ENCODE measurements around the gene ZNF644. TPM values are rescaled to one million over a fixed set of nuclear protein-coding genes. Genes with fewer than 3 reads are reported as not detected.

The ZNF644 gene
- total RNA-seq, 2 experiments from 2014 or later = 37.5 to 42.5 TPM

GRCh38 chr1:91004145-91004544 is 17.7 kb downstream of the ZNF644 start:
- intact Hi-C loops (cut with micrococcal nuclease) = no loop called here
- Mint-ChIP-seq H3K36me3 (peaks cover 27% of the 10 kb centered on the region), H3K9me3 (peaks cover 17% of the 10 kb centered on the region), H3K27me3 (no peaks in the 10 kb centered on the region), H3K27ac (no peak overlapping the region), H3K4me1 (ENCODE audit: low read depth) (peaks cover 69% of the 10 kb centered on the region), H3K4me3 (no peak overlapping the region)
- POLR2A ChIA-PET = no interaction called here
- DNase-seq = no peak
- CTCF ChIA-PET = no interaction called here

DNA sequence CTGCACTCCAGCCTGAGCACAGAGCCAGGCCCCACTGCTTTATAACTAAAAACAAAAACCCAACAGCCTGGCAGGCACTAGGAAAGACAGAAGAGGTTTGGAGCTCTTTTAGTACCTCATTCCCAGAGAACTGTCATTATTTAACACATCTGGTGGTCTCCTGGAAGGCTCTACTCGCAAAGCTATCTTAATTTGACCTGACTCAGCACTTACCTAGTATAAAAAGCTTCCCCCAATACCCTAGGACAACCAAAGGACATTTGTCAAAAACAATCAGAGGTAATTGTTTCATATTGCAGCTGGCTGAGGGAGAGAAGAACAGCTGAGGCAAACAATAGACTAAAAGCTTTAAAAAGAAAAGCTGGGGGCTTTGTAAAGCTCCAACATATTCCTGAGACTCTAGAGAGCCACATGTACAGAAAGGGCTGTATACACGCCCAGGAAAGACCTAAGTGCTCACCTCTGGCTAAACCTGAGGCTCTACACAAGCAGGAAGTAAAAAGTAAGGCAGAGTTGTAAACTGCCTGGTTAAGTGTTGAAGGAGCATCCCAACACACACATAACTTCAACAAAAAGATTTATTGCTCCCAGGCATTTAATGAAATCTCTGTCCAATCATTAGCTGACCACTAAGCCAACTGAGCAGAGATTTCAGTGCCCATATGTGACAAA is 25.0 kb downstream of the ZNF644 start:
- H3K9me3 Mint-ChIP-seq = peaks cover 25% of the 10 kb centered on the region
- H3K27me3 Mint-ChIP-seq = no peaks in the 10 kb centered on the region
- H3K4me1 Mint-ChIP-seq (ENCODE audit: low read depth) = peaks cover 65% of the 10 kb centered on the region
- DNase-seq = no peak
- POLR2A ChIA-PET = no interaction called here
- peaks cover 54% of the 10 kb centered on the region for H3K36me3 Mint-ChIP-seq
- no peak overlapping the region for H3K4me3 Mint-ChIP-seq
- intact Hi-C loops (cut with micrococcal nuclease) = no loop called here
- CTCF ChIA-PET = interaction anchor here (1.2 kb wide), 2 partner anchors 13 to 168 kb away, joined by 3 read pairs; no protein-coding TSS in a partner anchor
- H3K27ac Mint-ChIP-seq = no peak overlapping the region

DNA sequence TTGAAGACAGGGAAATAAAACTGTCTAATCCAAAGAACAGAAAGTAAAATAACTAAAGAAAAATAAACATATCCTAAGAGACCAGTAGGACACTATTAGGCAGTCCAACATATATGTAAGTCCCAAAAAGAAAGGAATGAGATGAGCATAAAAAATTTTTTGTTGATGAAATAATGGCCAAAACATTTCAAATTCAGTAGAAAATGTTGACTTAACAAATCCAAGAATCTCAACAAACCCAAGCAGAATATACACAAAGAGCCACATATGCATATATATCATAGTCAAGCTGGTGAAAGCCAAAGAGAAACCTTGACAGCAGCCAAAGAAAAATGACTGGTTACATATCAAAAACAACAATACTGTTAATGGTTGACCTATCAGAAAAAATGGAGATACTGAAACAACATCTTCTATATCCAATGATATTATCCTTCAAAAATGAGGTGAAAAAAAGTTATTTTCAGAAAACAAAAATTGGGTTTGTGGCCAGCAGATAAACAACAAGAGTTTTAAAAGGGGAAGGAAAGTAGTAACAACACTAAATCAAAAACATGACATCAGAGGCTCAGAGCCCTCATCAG is 26.4 kb downstream of the ZNF644 start:
- Mint-ChIP-seq H3K4me3 (no peak overlapping the region), H3K9me3 (peaks cover 30% of the 10 kb centered on the region), H3K4me1 (ENCODE audit: low read depth) (peaks cover 66% of the 10 kb centered on the region), H3K27me3 (no peaks in the 10 kb centered on the region), H3K36me3 (peaks cover 63% of the 10 kb centered on the region), H3K27ac (no peak overlapping the region)
- DNase-seq = no peak
- intact Hi-C loops (cut with micrococcal nuclease) = no loop called here
- ChIA-PET POLR2A (no interaction called here), CTCF (interaction anchor here (1.0 kb wide), 1 partner anchor 129 kb away, joined by 4 read pairs; no protein-coding TSS in a partner anchor)

- intact Hi-C loops (cut with micrococcal nuclease) = no loop called here
- Mint-ChIP-seq H3K9me3 (peaks cover 31% of the 10 kb centered on the region), H3K4me1 (ENCODE audit: low read depth) (peaks cover 64% of the 10 kb centered on the region), H3K4me3 (no peak overlapping the region), H3K27ac (no peak overlapping the region), H3K36me3 (peaks cover 70% of the 10 kb centered on the region), H3K27me3 (no peaks in the 10 kb centered on the region)
- DNase-seq = no peak
- ChIA-PET CTCF (interaction anchor here (0.6 to 1.0 kb wide), 2 partner anchors 20 to 130 kb away, joined by 3 to 4 read pairs; no protein-coding TSS in a partner anchor), POLR2A (no interaction called here)
Measured at GRCh38 chr1:90994461-90994860, 27.4 kb downstream of the ZNF644 start.

GRCh38 chr1:90993245-90993644 is 28.6 kb downstream of the ZNF644 start:
- Mint-ChIP-seq H3K27ac (no peak overlapping the region), H3K4me3 (no peak overlapping the region), H3K4me1 (ENCODE audit: low read depth) (peaks cover 57% of the 10 kb centered on the region), H3K27me3 (no peaks in the 10 kb centered on the region), H3K9me3 (peaks cover 36% of the 10 kb centered on the region), H3K36me3 (peaks cover 71% of the 10 kb centered on the region)
- POLR2A ChIA-PET = no interaction called here
- intact Hi-C loops (cut with micrococcal nuclease) = no loop called here
- DNase-seq = no peak
- CTCF ChIA-PET = interaction anchor here (1.0 kb wide), 1 partner anchor 172 kb away, joined by 3 read pairs; no protein-coding TSS in a partner anchor

GRCh38 chr1:90990779-90991178 is 31.1 kb downstream of the ZNF644 start:
- CTCF ChIA-PET = no interaction called here

DNA sequence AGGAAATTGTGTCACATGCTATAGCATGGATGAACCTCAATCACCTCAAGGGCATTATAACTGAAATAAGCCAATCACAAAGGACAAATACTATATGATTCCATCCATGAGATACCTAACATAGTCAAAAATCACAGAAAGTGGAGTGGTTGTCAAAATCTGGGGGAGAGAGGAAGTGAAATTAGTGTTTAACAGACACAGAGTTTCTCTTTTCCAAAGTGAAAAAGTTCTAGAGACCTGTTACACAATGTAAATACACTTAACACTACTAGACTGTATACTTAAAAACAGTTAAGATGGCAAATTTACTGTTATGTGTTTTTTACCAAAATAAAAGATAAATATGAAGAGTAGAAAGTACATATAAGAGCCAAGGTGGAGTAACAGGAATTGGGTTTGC is 31.8 kb downstream of the ZNF644 start:
- H3K27me3 Mint-ChIP-seq = no peaks in the 10 kb centered on the region

More at GRCh38 chr1:90990779-90991178, 31.1 kb downstream of the ZNF644 start:
- intact Hi-C loops (cut with micrococcal nuclease) = no loop called here
- Mint-ChIP-seq H3K9me3 (peaks cover 31% of the 10 kb centered on the region), H3K4me1 (ENCODE audit: low read depth) (peaks cover 68% of the 10 kb centered on the region), H3K36me3 (peaks cover 66% of the 10 kb centered on the region), H3K4me3 (no peak overlapping the region), H3K27ac (no peak overlapping the region), H3K27me3 (no peaks in the 10 kb centered on the region)
- POLR2A ChIA-PET = no interaction called here
- DNase-seq = no peak

DNA sequence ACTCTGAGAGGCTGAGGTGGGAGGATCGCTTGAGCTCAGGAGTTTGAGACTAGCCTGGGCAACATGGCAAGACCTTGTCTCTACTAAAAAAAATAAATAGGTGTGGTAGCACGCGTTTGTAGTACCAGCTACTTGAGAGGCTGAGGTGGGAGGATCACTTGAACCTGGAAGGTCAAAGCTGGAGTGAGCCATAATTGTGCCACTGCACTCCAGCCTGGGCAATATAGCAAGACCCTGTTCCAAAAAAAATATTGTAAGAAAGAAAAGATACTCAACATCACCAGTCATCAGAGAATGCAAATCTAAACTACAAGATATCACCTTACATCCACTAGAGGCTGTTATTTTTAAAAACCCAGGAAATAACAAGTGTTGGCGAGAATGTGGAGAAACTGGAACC is 32.5 kb downstream of the ZNF644 start:
- POLR2A ChIA-PET = no interaction called here
- H3K4me1 Mint-ChIP-seq (ENCODE audit: low read depth) = peaks cover 58% of the 10 kb centered on the region
- H3K27me3 Mint-ChIP-seq = no peaks in the 10 kb centered on the region
- DNase-seq = no peak
- CTCF ChIA-PET = no interaction called here
- peaks cover 58% of the 10 kb centered on the region for H3K36me3 Mint-ChIP-seq
- no peak overlapping the region for H3K4me3 Mint-ChIP-seq
- peaks cover 31% of the 10 kb centered on the region for H3K9me3 Mint-ChIP-seq
- H3K27ac Mint-ChIP-seq = no peak overlapping the region
- intact Hi-C loops (cut with micrococcal nuclease) = no loop called here

More for the DNA sequence above, 31.8 kb downstream of the ZNF644 start:
- no peak overlapping the region for H3K27ac Mint-ChIP-seq
- intact Hi-C loops (cut with micrococcal nuclease) = no loop called here
- ChIA-PET POLR2A (no interaction called here), CTCF (no interaction called here)
- H3K9me3 Mint-ChIP-seq = peaks cover 31% of the 10 kb centered on the region
- DNase-seq = no peak
- H3K4me1 Mint-ChIP-seq (ENCODE audit: low read depth) = peaks cover 65% of the 10 kb centered on the region
- peaks cover 58% of the 10 kb centered on the region for H3K36me3 Mint-ChIP-seq
- H3K4me3 Mint-ChIP-seq = no peak overlapping the region

DNA sequence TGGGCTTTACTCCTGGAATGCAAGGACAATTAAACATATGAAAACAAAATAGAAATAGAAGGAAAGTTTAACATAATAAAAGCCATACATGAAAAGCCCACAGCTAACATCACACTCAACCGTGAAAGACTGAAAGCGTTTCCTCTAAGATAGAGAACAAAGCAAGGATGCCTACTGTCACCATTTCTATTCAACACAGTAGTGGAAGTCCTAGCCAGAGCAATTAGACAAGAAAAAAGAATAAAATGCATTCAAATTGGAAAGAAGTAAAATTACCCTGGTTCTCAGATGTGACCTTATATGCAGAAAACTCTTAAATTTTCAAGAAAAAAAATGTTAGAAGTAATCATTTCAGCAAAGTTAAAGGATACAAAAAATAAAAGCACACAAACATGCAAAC is 34.0 kb downstream of the ZNF644 start:
- no peaks in the 10 kb centered on the region for H3K27me3 Mint-ChIP-seq
- intact Hi-C loops (cut with micrococcal nuclease) = no loop called here
- H3K4me1 Mint-ChIP-seq (ENCODE audit: low read depth) = peaks cover 57% of the 10 kb centered on the region
- H3K27ac Mint-ChIP-seq = no peak overlapping the region
- no peak overlapping the region for H3K4me3 Mint-ChIP-seq
- ChIA-PET CTCF (no interaction called here), POLR2A (no interaction called here)
- H3K9me3 Mint-ChIP-seq = peaks cover 31% of the 10 kb centered on the region
- peaks cover 50% of the 10 kb centered on the region for H3K36me3 Mint-ChIP-seq
- no peak for DNase-seq

DNA sequence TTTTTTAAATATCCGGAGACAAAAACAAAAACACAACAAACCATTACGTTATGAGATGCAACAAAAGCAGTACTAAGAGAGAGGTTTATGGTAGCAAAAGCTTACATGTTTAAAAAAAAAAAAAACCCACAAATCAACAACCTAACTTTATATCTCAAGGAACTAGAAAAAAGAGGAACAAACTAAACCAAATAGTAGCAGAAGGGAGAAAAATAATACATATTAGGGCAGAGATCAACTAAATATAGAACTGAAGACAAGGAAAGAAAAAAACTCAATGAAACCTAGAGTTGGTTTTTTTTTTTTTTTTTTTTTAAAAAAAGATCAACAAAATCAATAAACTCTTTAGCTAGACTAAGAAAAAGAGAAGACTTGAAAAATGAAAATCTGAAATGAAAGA is 34.9 kb downstream of the ZNF644 start:
- ChIA-PET CTCF (no interaction called here), POLR2A (no interaction called here)
- intact Hi-C loops (cut with micrococcal nuclease) = no loop called here
- H3K27me3 Mint-ChIP-seq = no peaks in the 10 kb centered on the region
- peaks cover 52% of the 10 kb centered on the region for H3K36me3 Mint-ChIP-seq
- no peak overlapping the region for H3K27ac Mint-ChIP-seq
- H3K9me3 Mint-ChIP-seq = peaks cover 31% of the 10 kb centered on the region
- no peak for DNase-seq
- H3K4me3 Mint-ChIP-seq = no peak overlapping the region
- peaks cover 53% of the 10 kb centered on the region for H3K4me1 Mint-ChIP-seq (ENCODE audit: low read depth)

- Mint-ChIP-seq H3K4me3 (no peak overlapping the region), H3K9me3 (no peaks in the 10 kb centered on the region), H3K4me1 (ENCODE audit: low read depth) (peaks cover 32% of the 10 kb centered on the region), H3K27ac (no peak overlapping the region), H3K36me3 (peaks cover 40% of the 10 kb centered on the region), H3K27me3 (no peaks in the 10 kb centered on the region)
- intact Hi-C loops (cut with micrococcal nuclease) = no loop called here
- ChIA-PET CTCF (interaction anchor here (0.7 kb wide), 1 partner anchor 1856 kb away, joined by 4 read pairs; no protein-coding TSS in a partner anchor), POLR2A (no interaction called here)
- no peak for DNase-seq
Measured at GRCh38 chr1:90977522-90977921, 44.3 kb downstream of the ZNF644 start.

DNA sequence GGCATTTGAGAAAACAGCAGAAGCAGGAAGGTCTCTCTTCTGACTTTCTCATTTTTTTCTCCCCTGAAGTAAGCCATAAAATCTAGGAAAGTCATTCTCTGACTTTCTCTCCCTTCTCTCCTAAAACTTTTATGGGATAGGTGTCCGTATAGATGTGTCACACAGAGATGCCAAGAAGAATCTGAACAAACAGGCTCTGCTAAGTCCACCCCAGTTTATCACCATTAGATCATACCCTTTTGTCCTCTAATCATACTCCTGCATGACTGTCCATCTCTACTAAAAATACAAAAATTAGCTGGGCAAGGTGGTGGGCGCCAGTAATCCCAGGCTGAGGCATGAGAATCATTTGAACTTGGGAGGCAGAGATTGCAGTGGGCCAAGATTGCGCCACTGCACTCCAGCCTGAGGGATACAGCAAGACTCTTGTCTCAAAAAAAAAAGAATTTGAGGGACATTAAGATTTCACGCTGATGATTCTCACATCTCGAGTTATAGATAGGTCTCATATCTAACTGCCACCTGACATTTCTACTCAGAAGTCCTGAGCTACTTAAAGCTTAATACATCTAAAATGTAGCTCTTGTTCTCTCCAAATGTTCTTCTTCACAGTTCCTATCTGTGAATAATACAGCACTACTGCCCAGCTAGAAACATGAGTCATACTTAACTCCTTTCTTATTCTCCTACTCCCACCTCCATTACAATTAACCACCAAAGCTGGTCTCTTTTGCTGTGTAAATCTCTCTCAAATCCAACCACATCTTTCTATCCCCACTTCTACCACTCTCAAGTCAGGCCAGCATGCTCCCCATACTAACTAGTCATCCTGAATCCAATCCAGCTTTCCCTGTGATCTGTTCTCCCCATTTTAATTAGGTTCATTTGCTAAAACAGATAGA is 47.7 kb downstream of the ZNF644 start:
- no peak overlapping the region for H3K27ac Mint-ChIP-seq
- peaks cover 39% of the 10 kb centered on the region for H3K36me3 Mint-ChIP-seq
- no peak for DNase-seq
- ChIA-PET POLR2A (no interaction called here), CTCF (interaction anchor here (0.6 to 1.4 kb wide), 5 partner anchors 20 to 404 kb away, joined by 3 read pairs; no protein-coding TSS in a partner anchor)
- H3K4me3 Mint-ChIP-seq = no peak overlapping the region
- no peaks in the 10 kb centered on the region for H3K9me3 Mint-ChIP-seq
- no peaks in the 10 kb centered on the region for H3K27me3 Mint-ChIP-seq
- H3K4me1 Mint-ChIP-seq (ENCODE audit: low read depth) = peaks cover 38% of the 10 kb centered on the region
- intact Hi-C loops (cut with micrococcal nuclease) = loop anchor here (5.0 kb wide), 1 partner anchor 38 kb away; no protein-coding TSS in a partner anchor
